Right renal cortex interstitium (tissue), 3 donors: Measurements from ENCODE around the gene AMPD1. TPM values are rescaled to one million over a fixed set of nuclear protein-coding genes. Genes with fewer than 3 reads are reported as not detected.

Experiments used
- DNase-seq, 3 donors: peaks; one replicate each; pipeline ENCODE4 v3.0.0-alpha.2; 2013; ENCODE audit warnings: low read depth in 3 of 3, low spot score in 2 of 3
- polyA plus RNA-seq, 3 donors: library from polyadenylated mRNA; unstranded; fragments of 120-200 nt; gene quantifications; one replicate each; pipeline ENCODE4 v1.2.1, GENCODE V29; 2013; ENCODE audit not compliant: insufficient read length in 3 of 3

The AMPD1 gene
- polyA plus RNA-seq, 3 donors = not detected

GRCh38 chr1:114701931-114702330 is 6.6 kb upstream of the AMPD1 start:
- no peak for DNase-seq

- no peak for DNase-seq
Observed at GRCh38 chr1:114700036-114700600, 4.8 kb upstream of the AMPD1 start.

- no peak for DNase-seq
Observed at GRCh38 chr1:114696810-114697209, 1.5 kb upstream of the AMPD1 start.

- no peak for DNase-seq
Observed at GRCh38 chr1:114694540-114695310, 621 bp downstream of the AMPD1 start.

- DNase-seq = no peak
Observed at GRCh38 chr1:114692947-114693346, 2.4 kb downstream of the AMPD1 start.

- DNase-seq = no peak
Observed at GRCh38 chr1:114691061-114691460, 4.3 kb downstream of the AMPD1 start.

GRCh38 chr1:114690148-114690547 is 5.2 kb downstream of the AMPD1 start:
- no peak for DNase-seq

GRCh38 chr1:114688526-114688925 is 6.8 kb downstream of the AMPD1 start:
- no peak for DNase-seq

- no peak for DNase-seq
Observed at GRCh38 chr1:114685851-114686250, 9.5 kb downstream of the AMPD1 start.

GRCh38 chr1:114677691-114678090 is 17.7 kb downstream of the AMPD1 start:
- no peak for DNase-seq

- DNase-seq = no peak
Observed at GRCh38 chr1:114676115-114676514, 19.2 kb downstream of the AMPD1 start.

- no peak for DNase-seq
Observed at GRCh38 chr1:114671939-114672275, 23.4 kb downstream of the AMPD1 start.

- DNase-seq = no peak
Observed at GRCh38 chr1:114671011-114671938, 24.1 kb downstream of the AMPD1 start.

GRCh38 chr1:114670083-114671010 is 25.0 kb downstream of the AMPD1 start:
- DNase-seq = peak in 2 of 3 donors; percentile 75 to 78

- DNase-seq = peak in 1 of 3 donors; percentile 48
Observed at GRCh38 chr1:114669562-114670082, 25.7 kb downstream of the AMPD1 start, which contains the start of gene DENND2C. Gene DENND2C, minus strand, starts transcription at chr1:114670049. Its CDS starts 44,065 bp downstream, at chr1:114625984.

GRCh38 chr1:114668784-114669561 is 26.4 kb downstream of the AMPD1 start:
- peak in 1 of 3 donors; percentile 3 for DNase-seq

GRCh38 chr1:114668373-114668772 is 27.0 kb downstream of the AMPD1 start:
- DNase-seq = no peak

GRCh38 chr1:114666954-114667353 is 28.4 kb downstream of the AMPD1 start:
- no peak for DNase-seq

GRCh38 chr1:114660238-114660637 is 35.1 kb downstream of the AMPD1 start:
- DNase-seq = no peak
